Activated T-cell treated with anti-CD3 and anti-CD28 coated beads, Interleukin-2, amount 50 U/mL, for 24 hours (primary cell): Measurements from ENCODE around the gene ADRA2C.
"Not testable (repeated sequence)": the region's sequence is repeated elsewhere in the genome, so short reads cannot be mapped to it uniquely, and the experiment has no call there.

Source experiments
- DNase-seq: peaks from one replicate; pipeline ENCODE4 v3.0.0-alpha.2; 2020
- H3K27ac Mint-ChIP-seq: 2 replicates; pipeline ENCODE4 v1.8.0; 2020; ENCODE audit warnings: mild to moderate bottlenecking, mixed read lengths
- H3K27me3 Mint-ChIP-seq: 2 replicates; pipeline ENCODE4 v1.8.0; 2020; ENCODE audit warnings: mixed read lengths
- H3K36me3 Mint-ChIP-seq: 2 replicates; pipeline ENCODE4 v1.8.0; 2020; ENCODE audit warnings: low read depth, mixed read lengths
- H3K4me1 Mint-ChIP-seq: 2 replicates; pipeline ENCODE4 v1.8.0; 2020; ENCODE audit warnings: low read depth, mixed read lengths
- H3K4me3 Mint-ChIP-seq: 2 replicates; pipeline ENCODE4 v1.8.0; 2020; ENCODE audit warnings: mild to moderate bottlenecking, moderate library complexity, mixed read lengths
- H3K9me3 Mint-ChIP-seq: 2 replicates; pipeline ENCODE4 v1.8.0; 2020; ENCODE audit warnings: mixed read lengths

The ADRA2C gene

GRCh38 chr4:3812211-3812934 lies 46.2 kb downstream of the ADRA2C start:
- H3K27me3 Mint-ChIP-seq = peaks cover 25% of the 10 kb centered on the region
- no peaks in the 10 kb centered on the region for H3K4me1 Mint-ChIP-seq
- H3K27ac Mint-ChIP-seq = no peak overlapping the region
- H3K9me3 Mint-ChIP-seq = no peaks in the 10 kb centered on the region
- no peak for DNase-seq
- no peaks in the 10 kb centered on the region for H3K36me3 Mint-ChIP-seq
- H3K4me3 Mint-ChIP-seq = no peak overlapping the region

DNA sequence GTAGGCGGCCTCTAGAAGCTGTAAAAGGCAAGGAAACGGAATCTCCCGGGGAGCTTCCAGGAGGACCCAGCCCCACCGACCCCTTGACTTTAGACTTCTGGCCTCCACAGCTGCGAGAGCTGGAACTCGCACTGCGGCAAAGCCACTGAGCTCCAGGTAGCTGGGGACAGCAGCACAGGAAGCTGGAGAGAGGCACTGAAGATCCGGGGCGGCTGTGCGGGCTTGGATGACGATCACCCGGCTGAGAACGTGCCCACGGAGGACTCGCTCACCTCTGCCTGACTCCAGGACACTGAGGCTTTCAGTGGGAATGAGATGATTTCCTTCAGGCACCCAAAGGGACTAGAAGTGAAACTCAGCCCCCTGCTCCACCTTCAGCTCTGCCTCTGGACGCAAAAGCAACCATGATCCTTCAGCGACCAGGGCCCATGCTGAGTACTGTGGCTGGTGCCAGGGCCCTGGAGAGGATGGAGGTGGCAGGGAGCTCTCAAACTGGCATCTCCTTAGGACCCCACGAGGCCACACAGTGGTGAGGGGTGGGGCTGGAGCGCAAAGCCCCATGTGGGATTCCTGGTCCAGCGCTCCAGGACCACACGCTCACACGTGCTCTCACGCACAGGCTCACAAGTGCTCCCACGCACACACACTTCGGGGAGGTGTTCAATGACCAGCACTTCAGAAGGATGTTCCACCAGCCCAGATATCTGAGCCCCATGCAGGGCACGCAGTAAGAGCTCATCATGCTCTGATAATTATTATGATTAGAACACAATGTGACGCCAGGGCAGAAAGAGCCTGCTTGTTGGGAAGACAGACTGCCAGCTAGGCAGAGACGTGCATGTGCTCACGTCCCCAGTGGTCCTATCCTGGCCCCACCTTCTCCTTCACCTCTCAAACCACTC lies 47.2 kb downstream of the ADRA2C start:
- DNase-seq = no peak
- peaks cover 19% of the 10 kb centered on the region for H3K27me3 Mint-ChIP-seq
- H3K9me3 Mint-ChIP-seq = no peaks in the 10 kb centered on the region
- H3K4me1 Mint-ChIP-seq = no peaks in the 10 kb centered on the region
- H3K27ac Mint-ChIP-seq = no peak overlapping the region
- H3K36me3 Mint-ChIP-seq = no peaks in the 10 kb centered on the region
- H3K4me3 Mint-ChIP-seq = no peak overlapping the region

- Mint-ChIP-seq H3K36me3 (no peaks in the 10 kb centered on the region), H3K4me3 (no peak overlapping the region), H3K4me1 (no peaks in the 10 kb centered on the region), H3K27me3 (peaks cover 11% of the 10 kb centered on the region), H3K27ac (no peak overlapping the region), H3K9me3 (no peaks in the 10 kb centered on the region)
- no peak for DNase-seq
Measured at GRCh38 chr4:3814053-3814570, 47.9 kb downstream of the ADRA2C start.

- H3K9me3 Mint-ChIP-seq, DNase-seq, H3K36me3 Mint-ChIP-seq, H3K27ac Mint-ChIP-seq, H3K4me1 Mint-ChIP-seq, H3K27me3 Mint-ChIP-seq, H3K4me3 Mint-ChIP-seq: not testable (repeated sequence)
Measured at GRCh38 chr4:3814838-3815237, 48.7 kb downstream of the ADRA2C start.

DNA sequence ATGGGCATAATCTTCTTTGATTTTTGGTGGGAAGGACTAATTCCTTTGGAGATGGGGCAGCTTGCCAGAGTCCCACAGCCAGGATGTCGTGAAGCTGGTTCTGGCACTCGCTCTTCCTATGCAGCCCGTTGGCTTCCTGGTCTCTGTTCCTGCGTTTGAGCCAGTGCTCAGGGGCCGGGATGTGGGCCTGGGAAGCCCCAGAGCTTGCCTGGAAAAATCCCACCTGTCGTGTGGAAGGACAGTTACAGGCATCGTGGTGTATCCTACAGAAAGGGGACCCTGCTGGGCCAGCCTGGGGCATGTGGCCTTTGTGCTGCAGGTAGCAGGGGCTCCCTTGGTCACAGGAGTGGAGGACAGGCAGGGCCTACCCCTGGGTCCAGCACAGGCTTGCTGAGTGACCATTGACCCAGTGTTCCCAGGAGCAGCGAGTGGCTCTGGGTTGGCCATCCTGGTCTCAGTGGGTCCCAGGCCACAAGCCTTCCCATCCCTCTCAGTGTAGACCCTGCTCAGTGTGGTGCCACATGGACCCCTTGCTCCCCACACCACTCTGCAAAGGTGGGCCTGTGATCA lies 50.2 kb downstream of the ADRA2C start:
- H3K27me3 Mint-ChIP-seq = peaks cover 3% of the 10 kb centered on the region
- no peaks in the 10 kb centered on the region for H3K9me3 Mint-ChIP-seq
- no peak overlapping the region for H3K4me3 Mint-ChIP-seq
- H3K36me3 Mint-ChIP-seq = no peaks in the 10 kb centered on the region
- no peak overlapping the region for H3K27ac Mint-ChIP-seq
- no peak for DNase-seq
- no peaks in the 10 kb centered on the region for H3K4me1 Mint-ChIP-seq

DNA sequence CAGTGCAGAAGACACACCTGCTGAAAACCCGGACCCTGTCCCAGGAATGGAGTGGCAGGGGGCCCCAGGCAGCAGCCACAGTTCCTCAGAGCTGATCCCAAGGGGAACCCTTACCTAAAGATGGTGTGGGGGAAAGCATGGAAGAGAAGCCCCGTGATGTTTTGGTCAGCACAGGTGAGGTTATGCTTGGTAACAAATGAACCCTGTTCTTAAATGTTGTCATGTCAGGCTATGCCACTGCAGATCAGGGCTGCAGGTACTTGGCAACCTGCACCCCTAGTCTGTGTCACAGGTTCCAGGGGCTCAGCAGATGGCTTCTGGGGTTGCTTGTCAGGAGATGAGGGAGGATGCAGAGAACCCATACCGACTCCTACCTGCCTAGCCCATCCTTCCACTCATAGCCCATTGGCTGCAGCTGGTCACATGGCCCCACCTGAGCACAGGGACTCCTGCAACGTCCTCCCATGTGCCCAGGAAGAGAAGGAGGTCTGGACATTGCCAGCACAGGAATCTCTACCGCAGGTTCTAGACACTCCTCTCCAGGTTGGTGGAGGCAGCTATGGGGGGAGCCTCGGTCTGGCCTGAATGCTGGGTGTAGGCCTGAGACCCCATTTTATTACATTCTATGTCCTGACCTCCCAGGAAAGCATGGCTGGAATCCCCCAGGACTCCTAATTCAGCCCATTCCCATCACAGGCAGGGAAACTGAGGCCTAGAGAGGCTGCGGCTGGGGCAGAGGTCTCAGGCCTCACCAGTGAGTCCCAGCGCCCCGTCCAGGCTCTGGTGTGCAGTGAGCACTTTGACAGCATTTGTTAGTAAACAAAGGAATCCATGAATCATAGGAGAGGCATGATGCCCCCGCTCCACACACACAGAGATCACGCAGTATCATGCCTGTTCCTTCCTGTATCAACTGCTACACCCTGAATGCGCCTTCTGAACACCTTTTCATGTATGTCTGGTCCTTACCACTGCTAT lies 51.1 kb downstream of the ADRA2C start:
- H3K27me3 Mint-ChIP-seq = peaks cover 3% of the 10 kb centered on the region
- no peak overlapping the region for H3K27ac Mint-ChIP-seq
- no peak for DNase-seq
- no peak overlapping the region for H3K4me3 Mint-ChIP-seq
- no peaks in the 10 kb centered on the region for H3K4me1 Mint-ChIP-seq
- H3K36me3 Mint-ChIP-seq = no peaks in the 10 kb centered on the region
- H3K9me3 Mint-ChIP-seq = no peaks in the 10 kb centered on the region
